Activated T-helper 1 cell treated with anti-CD3 and anti-CD28 coated beads, Interleukin-12 subunit alpha, Interleukin-12 subunit beta, Interleukin-2, Interleukin-4 antibody, amounts not matched to agents 30 ng/mL and 10 ng/mL and 1 ng/mL, durations not matched to agents 14 hours and 24 hours and 36 hours (primary cell): Measurements from ENCODE around the gene PASK. TPM values are rescaled to one million over a fixed set of nuclear protein-coding genes. Genes with fewer than 3 reads are reported as not detected.

Experiments used
- DNase-seq: peaks from one replicate; pipeline ENCODE4 v3.0.0; 2021; ENCODE audit warnings: low spot score
- H3K27ac Mint-ChIP-seq: one replicate; pipeline ENCODE4 v1.8.0; 2021; ENCODE audit warnings: mild to moderate bottlenecking, mixed read lengths
- H3K27me3 Mint-ChIP-seq: one replicate; pipeline ENCODE4 v1.8.0; 2022; ENCODE audit warnings: mild to moderate bottlenecking, moderate library complexity, mixed read lengths; ENCODE audit not compliant: insufficient read depth
- H3K36me3 Mint-ChIP-seq: one replicate; pipeline ENCODE4 v1.8.0; 2021; ENCODE audit warnings: low read depth, mixed read lengths
- H3K4me1 Mint-ChIP-seq: one replicate; pipeline ENCODE4 v1.8.0; 2021; ENCODE audit warnings: low read depth, mixed read lengths
- H3K4me3 Mint-ChIP-seq: one replicate; pipeline ENCODE4 v1.8.0; 2021; ENCODE audit warnings: mild to moderate bottlenecking, moderate library complexity, mixed read lengths
- H3K9me3 Mint-ChIP-seq: one replicate; pipeline ENCODE4 v1.8.0; 2021; ENCODE audit warnings: mixed read lengths
- intact Hi-C: fragments of 100-400 bp; cut with micrococcal nuclease; formaldehyde crosslinking; loops from one replicate; pipeline ENCODE4 v1.15.1; 2024
- total RNA-seq: library from RNA; stranded (reverse); gene quantifications from 2 replicates; pipeline ENCODE4 v1.2.3, GENCODE V29; 2022

Gene PASK
- total RNA-seq, 1 donor from 2014 or later = 101 TPM

DNA sequence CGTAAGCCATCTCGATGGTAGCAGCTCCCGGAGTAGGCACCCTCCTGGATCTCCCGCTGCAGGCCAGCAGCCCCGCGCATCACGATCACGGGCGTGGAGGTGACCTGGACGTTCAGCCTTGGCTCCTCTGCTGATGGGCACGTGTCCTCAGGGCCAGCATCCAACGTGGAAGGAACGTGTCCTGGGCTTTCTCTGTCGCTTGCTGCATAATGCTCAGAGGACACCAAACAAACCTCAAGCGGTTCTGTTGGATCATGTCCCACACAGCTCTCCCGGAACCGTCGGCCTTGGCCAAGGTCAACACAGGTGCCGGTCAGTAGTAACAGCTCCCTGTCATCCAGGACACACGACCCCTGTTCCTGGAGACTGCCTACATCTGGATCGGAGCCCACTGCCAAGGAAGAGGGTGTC lies 23.1 kb downstream of the PASK start:
- Mint-ChIP-seq H3K27ac (peak overlapping the region; percentile 98), H3K27me3 (no peaks in the 10 kb centered on the region), H3K4me3 (no peak overlapping the region), H3K36me3 (peaks cover 52% of the 10 kb centered on the region), H3K9me3 (peaks cover under 1% of the 10 kb centered on the region), H3K4me1 (peaks cover 54% of the 10 kb centered on the region)
- intact Hi-C loops = no loop called here
- DNase-seq = no peak

DNA sequence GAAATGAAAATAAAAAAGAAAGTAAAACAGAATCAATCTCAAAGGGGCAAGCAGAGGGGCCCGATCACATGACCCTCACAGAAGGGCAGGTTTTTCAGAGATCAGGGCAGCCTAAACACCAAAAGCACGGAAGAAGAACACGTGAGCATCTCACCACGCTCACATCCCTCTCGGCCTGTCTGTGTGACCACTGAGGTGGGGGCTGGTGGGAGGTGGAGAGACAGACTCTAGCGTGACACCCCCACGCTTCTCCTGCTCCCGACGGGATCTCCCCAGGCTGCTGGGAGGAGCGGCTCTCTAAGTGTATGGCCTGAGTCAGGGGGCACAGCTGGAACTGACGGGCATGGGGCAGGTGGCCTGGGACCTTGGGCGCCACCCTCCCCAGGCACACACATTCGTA lies 23.6 kb downstream of the PASK start:
- peaks cover 60% of the 10 kb centered on the region for H3K4me1 Mint-ChIP-seq
- peak overlapping the region; percentile 63 for H3K27ac Mint-ChIP-seq
- intact Hi-C loops = no loop called here
- H3K9me3 Mint-ChIP-seq = peaks cover 6% of the 10 kb centered on the region
- peak overlapping the region; percentile 49 for H3K4me3 Mint-ChIP-seq
- DNase-seq = no peak
- no peaks in the 10 kb centered on the region for H3K27me3 Mint-ChIP-seq
- H3K36me3 Mint-ChIP-seq = peaks cover 55% of the 10 kb centered on the region

DNA sequence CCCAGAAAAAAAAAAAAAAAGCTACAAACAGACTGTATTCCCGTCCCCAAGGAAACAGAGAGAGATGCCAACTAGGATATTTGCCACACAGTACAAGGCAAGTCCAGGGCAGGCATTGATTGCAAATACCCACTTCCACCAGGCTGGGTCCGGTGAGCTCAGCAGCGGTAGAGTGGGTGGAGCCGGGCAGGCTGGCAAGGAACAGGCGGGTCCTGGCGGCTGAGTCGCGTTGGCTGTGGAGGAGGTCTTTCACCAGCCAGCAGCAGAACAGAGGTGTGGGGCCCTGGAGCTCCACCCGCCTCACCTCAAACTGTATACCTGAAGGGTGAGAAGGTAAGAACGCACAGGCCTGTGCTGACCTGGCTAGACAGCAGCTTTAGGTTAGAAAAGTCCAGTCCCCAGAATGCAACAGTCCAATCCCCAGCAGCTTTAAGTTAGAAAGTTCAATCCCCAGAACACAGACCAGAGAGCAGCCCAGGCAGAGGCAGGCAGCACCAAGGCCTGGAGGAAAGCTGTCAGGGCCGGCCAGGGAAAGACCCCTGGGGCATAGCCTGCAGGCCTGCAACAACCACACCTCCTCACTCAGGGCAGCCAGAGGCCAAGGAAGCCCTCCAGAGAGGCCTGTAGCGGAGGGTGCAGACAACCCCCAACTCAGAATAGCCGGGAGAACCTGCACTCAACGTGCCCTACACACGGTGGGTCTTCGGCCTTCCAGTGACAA lies 25.3 kb downstream of the PASK start:
- Mint-ChIP-seq H3K36me3 (peaks cover 52% of the 10 kb centered on the region), H3K4me1 (peaks cover 46% of the 10 kb centered on the region), H3K9me3 (peaks cover 11% of the 10 kb centered on the region), H3K27ac (peak overlapping the region; percentile 76), H3K27me3 (no peaks in the 10 kb centered on the region), H3K4me3 (peak overlapping the region; percentile 54)
- intact Hi-C loops = no loop called here
- no peak for DNase-seq

DNA sequence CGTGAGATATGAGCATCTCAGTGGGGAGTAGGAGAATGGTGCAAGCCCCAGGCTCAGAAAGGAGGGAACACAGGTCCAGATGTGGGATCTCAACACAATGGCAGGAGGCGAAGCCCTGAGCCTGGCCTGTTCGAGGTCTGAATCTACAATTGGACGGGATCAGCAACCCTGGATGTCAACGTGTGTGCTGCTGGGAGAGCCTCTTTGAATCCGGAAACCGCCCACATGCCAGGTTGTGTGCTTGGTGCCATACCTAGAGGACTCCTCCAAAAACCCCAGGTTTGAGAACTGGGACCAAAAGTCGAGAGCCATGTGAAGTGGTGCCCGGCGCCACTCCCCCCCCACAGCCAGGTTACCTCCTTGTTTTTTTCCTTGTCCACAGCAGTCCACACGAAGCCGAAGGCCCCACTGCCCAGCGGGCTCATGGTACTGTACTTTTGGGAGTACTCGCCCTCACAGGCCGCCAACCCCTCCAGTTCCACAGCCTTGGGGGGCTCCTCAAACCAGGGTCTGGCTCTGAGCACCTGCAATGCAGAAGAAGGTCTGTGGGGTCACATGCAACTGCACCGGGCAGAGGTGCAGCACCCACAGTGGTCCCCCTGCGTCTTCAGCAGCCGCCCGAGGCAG lies 26.8 kb downstream of the PASK start:
- H3K36me3 Mint-ChIP-seq = peaks cover 46% of the 10 kb centered on the region
- peaks cover 37% of the 10 kb centered on the region for H3K4me1 Mint-ChIP-seq
- no peak for DNase-seq
- H3K9me3 Mint-ChIP-seq = peaks cover 11% of the 10 kb centered on the region
- H3K4me3 Mint-ChIP-seq = no peak overlapping the region
- no peak overlapping the region for H3K27ac Mint-ChIP-seq
- intact Hi-C loops = no loop called here
- no peaks in the 10 kb centered on the region for H3K27me3 Mint-ChIP-seq

DNA sequence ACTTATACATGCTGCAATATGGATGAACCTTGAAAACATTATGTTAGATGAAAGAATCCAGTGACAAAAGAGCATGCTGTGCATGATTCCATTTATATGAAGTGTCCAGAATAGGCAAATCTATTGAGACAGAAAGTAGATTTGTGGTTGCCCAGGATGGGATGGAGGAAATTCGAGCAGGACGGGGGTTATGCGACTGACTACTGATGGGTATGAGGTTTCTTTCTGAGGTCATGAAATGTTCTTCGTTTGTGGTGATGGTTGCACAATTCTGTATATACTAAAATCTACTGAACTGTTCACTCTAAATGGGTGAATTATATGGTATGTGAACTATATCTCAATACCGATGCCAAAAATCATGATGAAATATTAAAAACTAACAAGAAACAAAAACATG lies 28.3 kb downstream of the PASK start:
- intact Hi-C loops = no loop called here
- no peak for DNase-seq
- peaks cover 34% of the 10 kb centered on the region for H3K4me1 Mint-ChIP-seq
- H3K27me3 Mint-ChIP-seq = no peaks in the 10 kb centered on the region
- H3K9me3 Mint-ChIP-seq = peaks cover 11% of the 10 kb centered on the region
- H3K4me3 Mint-ChIP-seq = no peak overlapping the region
- peaks cover 51% of the 10 kb centered on the region for H3K36me3 Mint-ChIP-seq
- H3K27ac Mint-ChIP-seq = no peak overlapping the region

- Mint-ChIP-seq H3K4me3 (no peak overlapping the region), H3K27me3 (no peaks in the 10 kb centered on the region), H3K27ac (no peak overlapping the region), H3K9me3 (peaks cover 11% of the 10 kb centered on the region), H3K36me3 (peaks cover 51% of the 10 kb centered on the region), H3K4me1 (peaks cover 30% of the 10 kb centered on the region)
- intact Hi-C loops = no loop called here
- no peak for DNase-seq
These were observed 28.8 kb downstream of the PASK start for GRCh38 chr2:241120440-241120839.

GRCh38 chr2:241118737-241119505 lies 30.4 kb downstream of the PASK start:
- intact Hi-C loops = no loop called here
- Mint-ChIP-seq H3K36me3 (peaks cover 62% of the 10 kb centered on the region), H3K27ac (no peak overlapping the region), H3K9me3 (peaks cover 11% of the 10 kb centered on the region), H3K4me3 (no peak overlapping the region), H3K27me3 (no peaks in the 10 kb centered on the region), H3K4me1 (peaks cover 34% of the 10 kb centered on the region)
- no peak for DNase-seq

- Mint-ChIP-seq H3K9me3 (peaks cover 11% of the 10 kb centered on the region), H3K27ac (no peak overlapping the region), H3K36me3 (peaks cover 65% of the 10 kb centered on the region), H3K4me1 (peaks cover 40% of the 10 kb centered on the region), H3K27me3 (no peaks in the 10 kb centered on the region), H3K4me3 (no peak overlapping the region)
- intact Hi-C loops = no loop called here
- no peak for DNase-seq
These were observed 32.4 kb downstream of the PASK start for GRCh38 chr2:241116606-241117560.

DNA sequence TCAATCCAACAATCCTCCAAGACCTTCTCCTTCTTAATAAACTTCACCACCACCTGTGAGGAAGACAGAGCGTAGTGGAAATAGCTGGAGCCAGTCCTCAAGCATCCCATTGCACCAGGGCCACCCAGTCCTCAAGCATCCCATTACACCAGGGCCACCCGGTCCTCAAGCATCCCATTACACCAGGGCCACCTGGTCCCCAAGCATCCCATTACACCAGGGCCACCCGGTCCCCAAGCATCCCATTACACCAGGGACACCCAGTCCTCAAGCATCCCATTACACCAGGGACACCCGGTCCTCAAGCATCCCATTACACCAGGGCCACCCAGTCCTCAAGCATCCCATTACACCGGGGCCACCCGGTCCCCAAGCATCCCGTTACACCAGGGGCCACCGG lies 33.9 kb downstream of the PASK start:
- Mint-ChIP-seq H3K27me3 (no peaks in the 10 kb centered on the region), H3K36me3 (peaks cover 56% of the 10 kb centered on the region), H3K4me3 (no peak overlapping the region), H3K9me3 (peaks cover 2% of the 10 kb centered on the region), H3K27ac (no peak overlapping the region), H3K4me1 (peaks cover 34% of the 10 kb centered on the region)
- intact Hi-C loops = no loop called here
- no peak for DNase-seq

- intact Hi-C loops = no loop called here
- Mint-ChIP-seq H3K27ac (peak overlapping the region; percentile 29), H3K36me3 (peaks cover 57% of the 10 kb centered on the region), H3K4me1 (peaks cover 39% of the 10 kb centered on the region), H3K9me3 (no peaks in the 10 kb centered on the region), H3K4me3 (no peak overlapping the region), H3K27me3 (no peaks in the 10 kb centered on the region)
- no peak for DNase-seq
These were observed 34.4 kb downstream of the PASK start for GRCh38 chr2:241114836-241115235.

- Mint-ChIP-seq H3K36me3 (peaks cover 59% of the 10 kb centered on the region), H3K4me1 (peaks cover 55% of the 10 kb centered on the region), H3K4me3 (peak overlapping the region; percentile 78), H3K9me3 (no peaks in the 10 kb centered on the region), H3K27me3 (no peaks in the 10 kb centered on the region), H3K27ac (peak overlapping the region; percentile 86)
- DNase-seq = no peak
- intact Hi-C loops = no loop called here
These were observed 36.7 kb downstream of the PASK start for GRCh38 chr2:241112592-241112991.

- H3K36me3 Mint-ChIP-seq = peaks cover 55% of the 10 kb centered on the region
- no peak for DNase-seq
- intact Hi-C loops = no loop called here
- H3K9me3 Mint-ChIP-seq = no peaks in the 10 kb centered on the region
- no peaks in the 10 kb centered on the region for H3K27me3 Mint-ChIP-seq
- peak overlapping the region; percentile 78 for H3K4me3 Mint-ChIP-seq
- peaks cover 56% of the 10 kb centered on the region for H3K4me1 Mint-ChIP-seq
- H3K27ac Mint-ChIP-seq = peak overlapping the region; percentile 86
These were observed 37.2 kb downstream of the PASK start for GRCh38 chr2:241112046-241112445.
